ENCODE measurements around the gene LATS2. TPM values are rescaled to one million over a fixed set of nuclear protein-coding genes. Genes with fewer than 3 reads are reported as not detected.
"Not testable (repeated sequence)": the region's sequence is repeated elsewhere in the genome, so short reads cannot be mapped to it uniquely, and the experiment has no call there.

LATS2 gene
- total and polyA plus RNA-seq, 3 experiments from 2014 or later: 0.66 to 1.9 (median 1.4) TPM

DNA sequence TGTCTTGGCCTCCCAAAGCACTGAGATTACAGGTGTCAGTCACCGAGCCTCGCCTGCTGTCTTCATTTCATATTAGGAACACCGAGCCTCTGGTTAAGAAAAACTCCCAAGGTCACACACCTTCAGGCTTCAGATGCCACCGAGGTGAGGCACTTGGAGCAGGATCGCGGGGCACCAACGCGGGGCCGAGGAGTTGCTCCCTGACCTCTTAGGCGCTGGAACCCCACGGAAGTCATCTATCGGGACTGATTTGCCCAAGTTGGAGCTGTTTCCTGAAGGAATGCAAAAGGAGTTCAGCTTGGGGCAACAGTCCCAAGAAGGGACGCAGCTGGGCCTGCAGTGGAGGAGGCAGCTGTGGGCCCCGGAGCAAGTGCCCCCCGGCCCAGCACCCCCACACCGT is 108.5 kb downstream of the LATS2 start:
- Mint-ChIP-seq H3K36me3 (peaks cover 0 to 4% (median 0%) of the 10 kb centered on the region in 3 donors), H3K27me3 (peaks cover 24 to 54% of the 10 kb centered on the region in 2 donors), H3K27ac (peak overlapping the region in 1 of 8 donors; percentile 8), H3K9me3 (no peaks in the 10 kb centered on the region), H3K4me3 (no peak overlapping the region), H3K4me1 (no peaks in the 10 kb centered on the region)
- Histone ChIP-seq H3K4me1 (ENCODE audit: insufficient read depth, low read length) (no peaks in the 10 kb centered on the region), H3K36me3 (ENCODE audit: insufficient read depth, low read length) (no peaks in the 10 kb centered on the region), H3K27me3 (ENCODE audit: insufficient read depth, low read length, poor library complexity, severe bottlenecking) (no peaks in the 10 kb centered on the region), H3K9me3 (ENCODE audit: low read length) (no peaks in the 10 kb centered on the region), H3K27ac (ENCODE audit: low read depth, low read length) (no peak overlapping the region), H3K4me3 (ENCODE audit: low read length) (no peak overlapping the region)
- ChIA-PET POLR2A (no interaction called here), CTCF (no interaction called here)
- DNase-seq: no peak

DNA sequence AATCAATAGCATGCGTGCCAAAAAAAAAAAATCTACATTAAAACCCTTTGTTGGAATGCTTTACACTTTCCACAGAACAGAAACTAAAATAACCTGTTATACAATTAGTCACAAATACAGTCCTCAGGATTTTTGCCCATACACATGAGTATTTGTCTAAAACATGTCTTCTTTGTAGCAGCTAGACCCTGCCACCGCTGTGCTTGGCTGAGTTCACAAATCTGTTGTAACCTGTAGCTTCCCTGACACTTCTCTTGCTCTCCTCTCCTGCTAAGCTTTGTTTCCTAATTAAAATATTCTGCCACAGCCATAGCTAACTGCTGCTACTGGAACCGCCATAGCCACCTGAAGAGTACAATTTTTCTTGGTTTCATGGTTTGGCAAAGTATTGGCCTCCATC is 113.4 kb downstream of the LATS2 start:
- DNase-seq; H3K4me1 ChIP-seq (ENCODE audit: insufficient read depth, low read length); POLR2A ChIA-PET; H3K4me1 Mint-ChIP-seq; H3K27ac Mint-ChIP-seq; H3K27me3 ChIP-seq (ENCODE audit: insufficient read depth, low read length, poor library complexity, severe bottlenecking); H3K36me3 ChIP-seq (ENCODE audit: insufficient read depth, low read length); H3K27ac ChIP-seq (ENCODE audit: low read depth, low read length); H3K4me3 Mint-ChIP-seq; H3K9me3 Mint-ChIP-seq; H3K9me3 ChIP-seq (ENCODE audit: low read length); H3K4me3 ChIP-seq (ENCODE audit: low read length); H3K36me3 Mint-ChIP-seq: not testable (repeated sequence)
- CTCF ChIA-PET: interaction anchor here (0.8 kb wide), 1 partner anchor 750 kb away, joined by 3 read pairs; no protein-coding TSS in a partner anchor
- peaks cover 41 to 56% of the 10 kb centered on the region in 2 donors for H3K27me3 Mint-ChIP-seq

DNA sequence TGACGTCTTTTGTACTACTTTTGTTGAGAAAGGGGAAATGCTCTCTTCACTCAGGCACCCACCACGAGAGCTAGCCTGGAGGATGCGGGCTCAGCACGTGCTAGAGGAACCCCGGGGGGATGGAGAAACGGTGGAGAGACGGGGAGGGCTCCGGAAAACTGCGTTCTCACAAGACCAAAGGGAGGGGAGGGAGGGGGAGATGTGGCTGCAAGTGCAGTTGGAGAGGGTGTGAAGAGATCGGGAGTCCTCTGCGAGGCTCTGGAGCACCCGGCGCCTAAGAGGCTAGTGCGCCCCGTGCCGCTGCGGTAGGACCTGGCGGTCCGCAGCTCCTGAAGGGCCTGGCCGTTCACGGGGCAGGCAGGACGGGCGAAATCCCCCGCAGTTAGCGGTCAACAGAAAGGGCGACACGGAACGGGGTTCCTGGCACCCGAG is 115.4 kb downstream of the LATS2 start:
- Histone ChIP-seq H3K27ac (ENCODE audit: low read depth, low read length) (no peak overlapping the region), H3K4me3 (ENCODE audit: low read length) (no peak overlapping the region), H3K4me1 (ENCODE audit: insufficient read depth, low read length) (no peaks in the 10 kb centered on the region), H3K36me3 (ENCODE audit: insufficient read depth, low read length) (no peaks in the 10 kb centered on the region), H3K9me3 (ENCODE audit: low read length) (no peaks in the 10 kb centered on the region), H3K27me3 (ENCODE audit: insufficient read depth, low read length, poor library complexity, severe bottlenecking) (peaks cover 8% of the 10 kb centered on the region)
- Mint-ChIP-seq H3K4me1 (peaks cover 5 to 10% (median 8%) of the 10 kb centered on the region in 3 donors), H3K9me3 (peaks cover 0 to 2% (median 0%) of the 10 kb centered on the region in 5 donors), H3K27me3 (peaks cover 40 to 54% of the 10 kb centered on the region in 2 donors), H3K36me3 (peaks cover 0 to 4% (median 0%) of the 10 kb centered on the region in 3 donors), H3K27ac (no peak overlapping the region), H3K4me3 (peak overlapping the region in 1 of 7 donors; percentile 83)
- ChIA-PET CTCF (interaction anchor here (1.9 kb wide), 1 partner anchor 21 kb away, joined by 6 read pairs; no protein-coding TSS in a partner anchor), POLR2A (no interaction called here)
- DNase-seq: no peak

DNA sequence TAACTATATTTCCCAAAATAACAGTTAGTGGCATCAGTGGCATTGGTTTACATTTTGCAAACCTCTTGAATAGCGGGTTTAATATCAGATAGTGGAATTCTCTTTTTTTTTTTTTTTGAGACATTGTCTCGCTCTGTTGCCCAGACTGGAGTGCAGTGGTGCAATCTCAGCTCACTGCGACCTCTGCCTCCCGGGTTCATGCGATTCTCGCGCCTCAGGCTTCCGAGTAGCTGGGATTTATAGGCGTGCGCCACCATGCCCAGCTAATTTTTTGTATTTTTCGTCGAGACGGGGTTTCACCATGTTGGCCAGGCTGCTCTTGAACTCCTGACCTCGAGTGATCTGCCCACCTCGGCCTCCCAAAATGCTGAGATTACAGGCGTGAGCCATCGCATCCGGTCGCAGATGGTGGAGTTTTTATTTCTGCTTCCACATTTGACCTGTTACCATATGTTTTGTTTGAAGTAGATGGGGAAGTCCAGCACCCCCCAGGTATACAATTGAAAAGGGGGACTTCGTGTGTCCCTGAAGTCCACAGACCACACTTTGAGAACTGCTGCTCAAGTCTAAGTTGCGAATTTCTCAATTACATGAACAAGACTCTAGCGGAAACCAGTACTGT is 118.3 kb downstream of the LATS2 start:
- no peak overlapping the region for H3K27ac Mint-ChIP-seq

DNA sequence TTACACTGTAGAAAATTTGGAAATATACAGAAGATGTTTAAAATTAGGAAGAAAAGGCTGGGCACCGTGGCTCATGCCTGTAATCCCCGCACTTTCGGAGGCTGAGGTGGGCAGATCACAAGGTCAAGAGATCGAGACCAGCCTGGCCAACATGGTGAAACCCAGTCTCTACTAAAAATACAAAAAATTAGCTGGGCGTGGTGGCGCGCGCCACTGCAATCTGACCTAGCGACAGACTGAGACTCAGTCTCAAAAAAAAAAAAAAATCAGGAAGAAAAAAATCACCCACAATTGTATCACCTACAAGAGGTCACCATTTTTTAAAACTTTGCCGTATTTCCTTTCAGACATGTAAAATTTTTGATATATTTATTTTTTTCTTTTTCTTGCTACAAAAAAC is 120.9 kb downstream of the LATS2 start:
- H3K36me3 Mint-ChIP-seq; H3K4me3 Mint-ChIP-seq; H3K27ac ChIP-seq (ENCODE audit: low read depth, low read length); H3K27me3 ChIP-seq (ENCODE audit: insufficient read depth, low read length, poor library complexity, severe bottlenecking); H3K27ac Mint-ChIP-seq; H3K4me3 ChIP-seq (ENCODE audit: low read length); POLR2A ChIA-PET; H3K36me3 ChIP-seq (ENCODE audit: insufficient read depth, low read length); H3K4me1 ChIP-seq (ENCODE audit: insufficient read depth, low read length); DNase-seq; H3K4me1 Mint-ChIP-seq; CTCF ChIA-PET; H3K9me3 Mint-ChIP-seq; H3K9me3 ChIP-seq (ENCODE audit: low read length): not testable (repeated sequence)
- H3K27me3 Mint-ChIP-seq: peaks cover 19 to 43% of the 10 kb centered on the region in 2 donors

More for the DNA sequence above, 118.3 kb downstream of the LATS2 start:
- H3K36me3 Mint-ChIP-seq: no peaks in the 10 kb centered on the region
- H3K27me3 Mint-ChIP-seq: peaks cover 34 to 53% of the 10 kb centered on the region in 2 donors
- H3K9me3 Mint-ChIP-seq: peaks cover 0 to 2% (median 0%) of the 10 kb centered on the region in 5 donors
- Histone ChIP-seq H3K9me3 (ENCODE audit: low read length) (no peaks in the 10 kb centered on the region), H3K4me3 (ENCODE audit: low read length) (no peak overlapping the region), H3K36me3 (ENCODE audit: insufficient read depth, low read length) (no peaks in the 10 kb centered on the region), H3K27ac (ENCODE audit: low read depth, low read length) (no peak overlapping the region), H3K27me3 (ENCODE audit: insufficient read depth, low read length, poor library complexity, severe bottlenecking) (peaks cover 8% of the 10 kb centered on the region), H3K4me1 (ENCODE audit: insufficient read depth, low read length) (no peaks in the 10 kb centered on the region)
- no peak overlapping the region for H3K4me3 Mint-ChIP-seq
- peaks cover 5 to 10% (median 8%) of the 10 kb centered on the region in 3 donors for H3K4me1 Mint-ChIP-seq
- CTCF ChIA-PET: interaction anchor here (0.7 to 1.1 kb wide), 3 partner anchors 269 to 537 kb away, joined by 3 to 8 read pairs (median 6); no protein-coding TSS in a partner anchor
- DNase-seq: no peak
- POLR2A ChIA-PET: no interaction called here

DNA sequence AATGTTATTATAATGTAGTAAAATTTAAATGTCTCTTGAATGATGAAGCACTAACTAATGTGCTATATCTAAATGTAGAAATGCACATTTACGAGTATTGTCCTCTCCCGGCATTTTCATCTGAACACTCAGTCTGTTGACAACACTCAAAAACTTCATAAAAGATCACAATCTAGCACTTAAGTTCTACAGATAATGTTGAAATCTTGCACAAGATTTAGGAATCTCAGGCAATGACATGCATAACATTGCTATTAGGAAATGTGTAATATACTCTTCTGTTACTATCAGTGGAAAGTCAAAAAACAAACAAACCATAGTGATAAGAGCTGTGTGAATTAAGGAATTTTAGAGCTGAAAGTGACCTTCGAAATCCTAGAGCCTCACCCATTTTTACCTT is 121.3 kb downstream of the LATS2 start:
- DNase-seq: no peak
- CTCF ChIA-PET: no interaction called here
- Histone ChIP-seq H3K27ac (ENCODE audit: low read depth, low read length) (no peak overlapping the region), H3K9me3 (ENCODE audit: low read length) (no peaks in the 10 kb centered on the region), H3K4me1 (ENCODE audit: insufficient read depth, low read length) (no peaks in the 10 kb centered on the region), H3K27me3 (ENCODE audit: insufficient read depth, low read length, poor library complexity, severe bottlenecking) (peaks cover 6% of the 10 kb centered on the region), H3K36me3 (ENCODE audit: insufficient read depth, low read length) (no peaks in the 10 kb centered on the region), H3K4me3 (ENCODE audit: low read length) (no peak overlapping the region)
- Mint-ChIP-seq H3K27ac (no peak overlapping the region), H3K9me3 (peaks cover 0 to 2% (median 0%) of the 10 kb centered on the region in 5 donors), H3K4me1 (peaks cover 0 to 2% (median 0%) of the 10 kb centered on the region in 3 donors), H3K27me3 (peaks cover 14 to 39% of the 10 kb centered on the region in 2 donors), H3K4me3 (no peak overlapping the region), H3K36me3 (no peaks in the 10 kb centered on the region)
- POLR2A ChIA-PET: no interaction called here

DNA sequence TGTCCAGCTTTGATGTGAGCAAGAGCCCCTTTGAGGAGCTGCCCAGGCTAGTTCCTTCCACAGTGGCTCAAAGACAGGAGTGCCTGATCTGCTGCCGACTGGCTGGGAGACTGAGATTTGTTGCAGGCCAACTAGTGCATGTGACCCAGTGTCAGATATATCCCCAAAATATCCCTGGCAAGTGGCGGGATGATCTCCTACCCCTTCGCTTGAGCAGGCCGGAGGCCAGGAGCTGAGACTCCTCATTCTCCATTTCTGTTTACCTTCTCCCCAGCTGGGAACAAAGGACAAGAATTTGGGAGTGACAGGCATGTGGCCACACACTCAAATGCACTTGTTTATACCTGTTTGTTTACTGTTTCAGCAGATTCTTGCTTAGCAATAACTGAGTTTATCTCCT is 121.7 kb downstream of the LATS2 start:
- Mint-ChIP-seq H3K4me3 (no peak overlapping the region), H3K4me1 (peaks cover 0 to 2% (median 0%) of the 10 kb centered on the region in 3 donors), H3K27me3 (peaks cover 13 to 35% of the 10 kb centered on the region in 2 donors), H3K36me3 (no peaks in the 10 kb centered on the region), H3K9me3 (peaks cover 0 to 2% (median 0%) of the 10 kb centered on the region in 5 donors), H3K27ac (no peak overlapping the region)
- Histone ChIP-seq H3K36me3 (ENCODE audit: insufficient read depth, low read length) (no peaks in the 10 kb centered on the region), H3K27me3 (ENCODE audit: insufficient read depth, low read length, poor library complexity, severe bottlenecking) (peaks cover 2% of the 10 kb centered on the region), H3K27ac (ENCODE audit: low read depth, low read length) (no peak overlapping the region), H3K4me1 (ENCODE audit: insufficient read depth, low read length) (no peaks in the 10 kb centered on the region), H3K4me3 (ENCODE audit: low read length) (no peak overlapping the region), H3K9me3 (ENCODE audit: low read length) (no peaks in the 10 kb centered on the region)
- no peak for DNase-seq
- ChIA-PET POLR2A (no interaction called here), CTCF (no interaction called here)

DNA sequence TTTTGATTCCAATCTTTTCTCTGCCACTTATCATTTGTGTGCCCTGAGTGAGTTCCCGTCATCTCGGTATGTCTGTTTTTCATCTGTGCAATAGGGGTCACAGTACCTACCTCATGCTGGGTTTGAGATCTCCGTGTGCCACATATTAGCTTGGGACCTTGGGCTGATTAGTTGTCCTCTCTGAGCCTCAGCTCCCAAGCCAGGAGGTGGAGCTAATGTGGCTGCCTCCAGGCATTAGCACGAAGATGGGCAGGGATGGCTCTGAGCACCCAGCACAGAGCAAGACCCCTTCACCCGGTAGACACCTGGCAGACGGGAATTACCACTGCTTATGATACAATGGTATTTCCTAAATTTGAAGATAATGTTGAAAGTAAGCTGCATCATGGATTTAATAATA is 123.1 kb downstream of the LATS2 start:
- no peaks in the 10 kb centered on the region for H3K9me3 ChIP-seq (ENCODE audit: low read length)
- no peaks in the 10 kb centered on the region for H3K4me1 ChIP-seq (ENCODE audit: insufficient read depth, low read length)
- Mint-ChIP-seq H3K27me3 (peaks cover 10 to 28% of the 10 kb centered on the region in 2 donors), H3K4me1 (no peaks in the 10 kb centered on the region), H3K36me3 (no peaks in the 10 kb centered on the region), H3K9me3 (no peaks in the 10 kb centered on the region), H3K27ac (no peak overlapping the region), H3K4me3 (no peak overlapping the region)
- H3K36me3 ChIP-seq (ENCODE audit: insufficient read depth, low read length): no peaks in the 10 kb centered on the region
- no peak overlapping the region for H3K27ac ChIP-seq (ENCODE audit: low read depth, low read length)
- ChIA-PET POLR2A (no interaction called here), CTCF (no interaction called here)
- no peak overlapping the region for H3K4me3 ChIP-seq (ENCODE audit: low read length)
- DNase-seq: no peak
- H3K27me3 ChIP-seq (ENCODE audit: insufficient read depth, low read length, poor library complexity, severe bottlenecking): no peaks in the 10 kb centered on the region
